Endothelial cell of umbilical vein (primary cell): Measurements from ENCODE around the gene NDUFA12. TPM values are rescaled to one million over a fixed set of nuclear protein-coding genes. Genes with fewer than 3 reads are reported as not detected.

Experiments
- BruUV-seq: library from RNA; stranded (reverse); fragments of 400-500 nt; replicated peaks from 2 replicates; lab custom pipeline; 2021; lab: Mats Ljungman, UMichigan
- CTCF ChIA-PET: fragments of 300-600, 350-600 bp; sonication (Branson Sonifier 250); formaldehyde crosslinking; loops from one replicate; lab custom pipeline; 2021; ENCODE audit warnings: antibody characterized with exemption, inconsistent platforms; lab: Charles Lee
- POLR2A ChIA-PET: fragments of 300-600, 350-600 bp; sonication (Branson Sonifier 250); formaldehyde crosslinking; loops from one replicate; lab custom pipeline; 2021; ENCODE audit warnings: antibody characterized with exemption, inconsistent platforms; lab: Charles Lee
- DNase-seq: peaks from one replicate; pipeline ENCODE4 v3.0.0-alpha.2; 2011; ENCODE audit warnings: low read depth, low spot score
- FAIRE-seq: peaks from 2 replicates; lab custom pipeline; 2011; peaks lifted over from hg19 to GRCh38; lab: Jason Lieb, UNC
- H2AFZ ChIP-seq: 2 replicates; pipeline ENCODE4 v1.6.0; 2012; ENCODE audit warnings: low read depth, low read length, control low read depth, inconsistent platforms
- H3K27ac ChIP-seq: 2 replicates; pipeline ENCODE4 v1.5.1; 2011; ENCODE audit warnings: low read depth, mild to moderate bottlenecking, control low read depth, low read length, moderate library complexity; ENCODE audit not compliant: insufficient read depth
- H3K27me3 ChIP-seq, 2 experiments: 2 replicates each; pipeline versions ENCODE4 v1.6.0 to v1.6.1; 2011; ENCODE audit warnings: low read length in 2 of 2, mixed read lengths in 1 of 2; ENCODE audit not compliant: control insufficient read depth in 2 of 2, insufficient read depth in 2 of 2
- H3K36me3 ChIP-seq, 2 experiments: 2 replicates in 1 of 2; 3 replicates in 1 of 2; pipeline ENCODE4 v1.5.1; 2011; ENCODE audit warnings: low read length in 2 of 2, mild to moderate bottlenecking in 1 of 2, moderate library complexity in 1 of 2; ENCODE audit not compliant: control insufficient read depth in 2 of 2, insufficient read depth in 2 of 2; ENCODE audit errors: extremely low read depth in 1 of 2
- H3K4me1 ChIP-seq: 3 replicates; pipeline ENCODE4 v1.5.1; 2011; ENCODE audit warnings: mild to moderate bottlenecking, low read length; ENCODE audit not compliant: control insufficient read depth, insufficient read depth; ENCODE audit errors: extremely low read depth
- H3K4me2 ChIP-seq: 2 replicates; pipeline ENCODE4 v1.6.1; 2011; ENCODE audit warnings: low read length, control low read depth, mixed read lengths; ENCODE audit not compliant: insufficient read depth
- H3K4me3 ChIP-seq, 3 experiments: fragments of 200-600 bp in 1 of 3; sonication (generic), shearing (Covaris generic) in 1 of 3; replicated peaks in 1 of 3; 2 replicates each; pipeline ENCODE4 v1.5.1; 2011 to 2016; ENCODE audit warnings: control low read depth in 3 of 3, low read length in 3 of 3, mild to moderate bottlenecking in 2 of 3, inconsistent platforms in 1 of 3, low read depth in 1 of 3, moderate library complexity in 1 of 3; ENCODE audit not compliant: insufficient read depth in 1 of 3
- H3K79me2 ChIP-seq: 2 replicates; pipeline ENCODE4 v1.6.0; 2012; ENCODE audit warnings: low read length, inconsistent platforms; ENCODE audit not compliant: control insufficient read depth, insufficient read depth
- H3K9ac ChIP-seq: replicated peaks from 2 replicates; pipeline ENCODE3; 2011; ENCODE audit warnings: low read length, control low read depth; ENCODE audit not compliant: insufficient read depth; ENCODE audit errors: extremely low read depth
- H3K9me1 ChIP-seq: replicated peaks from 3 replicates; pipeline ENCODE4 v1.6.0; 2011; ENCODE audit warnings: mild to moderate bottlenecking, low read length; ENCODE audit not compliant: control insufficient read depth, insufficient read depth; ENCODE audit errors: extremely low read depth
- H3K9me3 ChIP-seq: replicated peaks from 2 replicates; pipeline ENCODE4 v1.5.1; 2012; ENCODE audit warnings: low read length, inconsistent platforms; ENCODE audit not compliant: control insufficient read depth, insufficient read depth
- H4K20me1 ChIP-seq: replicated peaks from 2 replicates; pipeline ENCODE3; 2011; ENCODE audit warnings: mild to moderate bottlenecking, low read length; ENCODE audit not compliant: control insufficient read depth, insufficient read depth; ENCODE audit errors: extremely low read depth
- CTCF ChIP-seq, 2 donors: IDR thresholded peaks; 1 replicate in 1 of 2; 2 replicates in 1 of 2; pipeline ENCODE4 v1.5.1; 2011; ENCODE audit warnings: low read length in 2 of 2, mild to moderate bottlenecking in 2 of 2, moderate library complexity in 2 of 2, control low read depth in 1 of 2, inconsistent platforms in 1 of 2, low read depth in 1 of 2; ENCODE audit not compliant: insufficient read depth in 1 of 2; ENCODE audit errors: extremely low read depth in 1 of 2
- EZH2 ChIP-seq: IDR thresholded peaks from 2 replicates; pipeline ENCODE4 v1.6.1; 2012; ENCODE audit warnings: borderline replicate concordance, low read depth, mild to moderate bottlenecking, moderate library complexity, low read length, inconsistent platforms; ENCODE audit not compliant: severe bottlenecking
- FOS ChIP-seq: IDR thresholded peaks from 2 replicates; pipeline ENCODE4 v1.6.1; 2011; ENCODE audit warnings: mild to moderate bottlenecking, low read length, moderate library complexity, borderline replicate concordance; ENCODE audit not compliant: insufficient read depth
- GATA2 ChIP-seq: IDR thresholded peaks from 2 replicates; pipeline ENCODE4 v1.7.0; 2011; ENCODE audit warnings: low read depth, mild to moderate bottlenecking, moderate library complexity, mixed read lengths, low read length; ENCODE audit not compliant: insufficient read length, insufficient read depth
- JUN ChIP-seq: IDR thresholded peaks from 2 replicates; pipeline ENCODE4 v1.6.1; 2011; ENCODE audit warnings: borderline replicate concordance, low read depth; ENCODE audit not compliant: insufficient read length, insufficient read depth
- MYC ChIP-seq: IDR thresholded peaks from one replicate; pipeline ENCODE4 v1.6.1; 2011; ENCODE audit warnings: mild to moderate bottlenecking, low read depth, low read length
- dilution Hi-C: fragments of 300-500 bp; cut with MboI; formaldehyde crosslinking; loops from one replicate; pipeline ENCODE4 v1.15.0; 2019; ENCODE audit warnings: low sequenced_read_pairs; ENCODE audit not compliant: extremely low pct_ligation_motif_present
- intact Hi-C: fragments of 100-400 bp; cut with micrococcal nuclease; formaldehyde crosslinking; loops from one replicate; pipeline ENCODE4 v1.10.0; 2022
- polyA plus RNA-seq, 4 experiments: library from polyadenylated mRNA; depleted of rRNA in 3 of 4; stranded (reverse) in 3 of 4; unstranded in 1 of 4; fragments of >200 nt; gene quantifications; 2 replicates each; pipeline versions ENCODE4 v1.2.1 to v1.2.3, GENCODE V29; 2011 to 2012; ENCODE audit warnings: missing spikeins in 1 of 4
- total RNA-seq: library from RNA; stranded (reverse); gene quantifications from 2 replicates; pipeline ENCODE4 v1.2.3, GENCODE V29; 2021

The NDUFA12 gene
- total and polyA plus RNA-seq, 2 donors (not counting 3 experiments of a cell fraction or from before 2014, with no cell fraction given) = 126 to 184 TPM

- H3K4me3 ChIP-seq = no peak overlapping the region
- no peaks in the 10 kb centered on the region for H3K9me3 ChIP-seq
- H4K20me1 ChIP-seq = no peaks in the 10 kb centered on the region
- H3K4me2 ChIP-seq = no peak overlapping the region
- CTCF ChIA-PET = interaction anchor here (1.7 kb wide), 1 partner anchor 9 kb away, joined by 5 read pairs; no protein-coding TSS in a partner anchor
- FAIRE-seq = no peak
- H3K9ac ChIP-seq = no peak overlapping the region
- no peaks in the 10 kb centered on the region for H3K9me1 ChIP-seq
- H3K36me3 ChIP-seq = peaks cover 0 to 3% of the 10 kb centered on the region in 2 experiments
- no peaks in the 10 kb centered on the region for H3K79me2 ChIP-seq
- H3K27me3 ChIP-seq = no peaks in the 10 kb centered on the region
- H3K27ac ChIP-seq = no peak overlapping the region
- dilution Hi-C loops (no loop called here), intact Hi-C loops (no loop called here)
- H2AFZ ChIP-seq = no peak overlapping the region
- no peak for DNase-seq
- POLR2A ChIA-PET = no interaction called here
- no TSS peak for BruUV-seq
- TF ChIP-seq JUN (no peak), CTCF (IDR thresholded peaks at IDR 0.05; ENCODE audit: extremely low read depth in 1 of 2, insufficient read depth in 1 of 2, low read depth in 1 of 2, low read length in 2 of 2) (no peak), MYC (no peak), GATA2 (no peak)
- peaks cover 7% of the 10 kb centered on the region for H3K4me1 ChIP-seq
Observed at GRCh38 chr12:94971923-94972322, 31.6 kb downstream of the NDUFA12 start.

- Histone ChIP-seq H3K27ac (no peak overlapping the region), H3K27me3 (no peaks in the 10 kb centered on the region), H3K9ac (no peak overlapping the region), H3K4me2 (no peak overlapping the region), H3K4me3 (no peak overlapping the region), H4K20me1 (no peaks in the 10 kb centered on the region), H3K4me1 (peaks cover 7% of the 10 kb centered on the region), H2AFZ (no peak overlapping the region), H3K9me1 (no peaks in the 10 kb centered on the region), H3K36me3 (peaks cover 0 to 3% of the 10 kb centered on the region in 2 experiments), H3K79me2 (no peaks in the 10 kb centered on the region), H3K9me3 (no peaks in the 10 kb centered on the region)
- FAIRE-seq (no peak), DNase-seq (no peak)
- intact Hi-C loops = no loop called here
- BruUV-seq = no TSS peak
- dilution Hi-C loops = no loop called here
- CTCF ChIA-PET = interaction anchor here (0.8 to 1.7 kb wide), 3 partner anchors 8 to 16 kb away, joined by 3 to 5 read pairs (median 3); no protein-coding TSS in a partner anchor
- TF ChIP-seq CTCF (IDR thresholded peaks at IDR 0.05; ENCODE audit: extremely low read depth in 1 of 2, insufficient read depth in 1 of 2, low read depth in 1 of 2, low read length in 2 of 2) = no peak
- TF ChIP-seq JUN = no peak
- TF ChIP-seq FOS = no peak
- TF ChIP-seq EZH2 = no peak
- POLR2A ChIA-PET = no interaction called here
Observed at GRCh38 chr12:94970560-94970959, 32.9 kb downstream of the NDUFA12 start.
